GM10248 (cell line): ENCODE measurements around the gene INPP5F.

Experiments used
- CTCF ChIA-PET: fragments of 300-600 bp; sonication (Branson Sonifier 250); formaldehyde crosslinking; extraction: SDS; loops from one replicate; lab custom pipeline; 2021; ENCODE audit warnings: antibody characterized with exemption; lab: Yijun Ruan, JAX
- POLR2A ChIA-PET: fragments of 350-650 bp; sonication (Branson Sonifier 250); formaldehyde crosslinking; extraction: SDS; loops from one replicate; lab custom pipeline; 2020; ENCODE audit warnings: antibody characterized with exemption; lab: Yijun Ruan, JAX
- DNase-seq: peaks from one replicate; pipeline ENCODE4 v3.0.0; 2012; ENCODE audit errors: extremely low spot score
- CTCF ChIP-seq: IDR thresholded peaks from 2 replicates; pipeline ENCODE4 v1.5.1; 2012; ENCODE audit warnings: mild to moderate bottlenecking, low read depth; ENCODE audit errors: extremely low read depth, missing control alignments, control extremely low read depth

INPP5F gene

GRCh38 chr10:119803264-119803663 is 77.4 kb downstream of the INPP5F start:
- DNase-seq, result no peak
- no peak for TF ChIP-seq CTCF
- POLR2A ChIA-PET, result no interaction called here
- CTCF ChIA-PET, result interaction anchor here (1.0 to 3.9 kb wide), 6 partner anchors 12 to 121 kb away, joined by 3 to 12 read pairs (median 5); partner anchors contain the start of gene INPP5F

GRCh38 chr10:119805702-119806230 is 79.9 kb downstream of the INPP5F start:
- no peak for DNase-seq
- TF ChIP-seq CTCF, result no peak
- POLR2A ChIA-PET, result no interaction called here
- CTCF ChIA-PET, result interaction anchor here (0.5 to 3.9 kb wide), 6 partner anchors 7 to 1978 kb away, joined by 3 to 12 read pairs (median 5); no protein-coding TSS in a partner anchor

GRCh38 chr10:119806334-119807130 is 80.7 kb downstream of the INPP5F start:
- POLR2A ChIA-PET, result no interaction called here
- TF ChIP-seq CTCF, result no peak
- CTCF ChIA-PET, result interaction anchor here (1.1 to 1.2 kb wide), 2 partner anchors 119 to 120 kb away, joined by 5 read pairs; no protein-coding TSS in a partner anchor
- no peak for DNase-seq

- DNase-seq, result peak; percentile 20
- ChIA-PET POLR2A (no interaction called here), CTCF (interaction anchor here (1.2 to 1.3 kb wide), 2 partner anchors 83 to 121 kb away, joined by 3 to 5 read pairs; no protein-coding TSS in a partner anchor)
- no peak for TF ChIP-seq CTCF
Measured at GRCh38 chr10:119807960-119808697, 82.3 kb downstream of the INPP5F start.

GRCh38 chr10:119811122-119811521 is 85.3 kb downstream of the INPP5F start:
- POLR2A ChIA-PET, result no interaction called here
- CTCF ChIA-PET, result interaction anchor here (1.2 to 3.1 kb wide), 7 partner anchors 11 to 124 kb away, joined by 3 to 10 read pairs (median 4); no protein-coding TSS in a partner anchor
- no peak for TF ChIP-seq CTCF
- DNase-seq, result no peak

GRCh38 chr10:119812684-119813083 is 86.8 kb downstream of the INPP5F start:
- no peak for TF ChIP-seq CTCF
- CTCF ChIA-PET, result interaction anchor here (1.3 to 4.7 kb wide), 3 partner anchors 8 to 62 kb away, joined by 4 to 22 read pairs (median 9); no protein-coding TSS in a partner anchor
- DNase-seq, result no peak
- POLR2A ChIA-PET, result no interaction called here
